HEK293 (cell line): ENCODE results near the gene CDK10.

ENCODE experiments used
- CTCF ChIA-PET: fragments of 350-600 bp; formaldehyde crosslinking; extraction: SDS; loops from one replicate; lab custom pipeline; 2021; ENCODE audit warnings: antibody characterized with exemption; lab: Yijun Ruan, JAX
- POLR2A ChIA-PET: fragments of 300-600 bp; formaldehyde crosslinking; extraction: SDS; loops from one replicate; lab custom pipeline; 2020; ENCODE audit warnings: antibody characterized with exemption, inconsistent platforms; lab: Yijun Ruan, JAX
- H3K27ac ChIP-seq: fragments of 200-500 bp; sonication (Bioruptor generic); 2 replicates; pipeline ENCODE4 v1.5.1; 2014; ENCODE audit warnings: low read depth, low read length, control low read depth, inconsistent platforms; ENCODE audit errors: extremely low read depth
- H3K36me3 ChIP-seq, 2 experiments: fragments of 200-500 bp in 1 of 2; sonication (Bioruptor generic) in 1 of 2; 1 replicate in 1 of 2; 2 replicates in 1 of 2; pipeline ENCODE4 v1.5.1; 2014 to 2017; ENCODE audit warnings: inconsistent platforms in 2 of 2, low read length in 2 of 2; ENCODE audit not compliant: control insufficient read depth in 2 of 2, insufficient read depth in 1 of 2
- H3K4me1 ChIP-seq: fragments of 200-500 bp; sonication (Bioruptor generic); 2 replicates; pipeline ENCODE4 v1.5.1; 2014; ENCODE audit warnings: mild to moderate bottlenecking, low read length, inconsistent platforms; ENCODE audit not compliant: control insufficient read depth, insufficient read depth
- H3K4me3 ChIP-seq: 2 replicates; pipeline ENCODE4 v1.5.1; 2011; ENCODE audit warnings: low read depth, mild to moderate bottlenecking, control low read depth, low read length, moderate library complexity
- H3K9me3 ChIP-seq: fragments of 200-500 bp; sonication (Bioruptor generic); 2 replicates; pipeline ENCODE4 v1.5.1; 2014; ENCODE audit warnings: low read depth, low read length, inconsistent platforms; ENCODE audit not compliant: control insufficient read depth, insufficient read depth
- EGR2 ChIP-seq: fragments of 450-650 bp; formaldehyde crosslinking; IDR thresholded peaks from 2 replicates; pipeline ENCODE4 v1.5.1; 2016; ENCODE audit warnings: low read depth, missing biosample characterization, missing genetic modification characterization
- KLF10 ChIP-seq: fragments of 450-650 bp; IDR thresholded peaks from 2 replicates; pipeline ENCODE4 v1.5.1; 2018; ENCODE audit warnings: missing biosample characterization, mild to moderate bottlenecking, missing genetic modification characterization
- KLF16 ChIP-seq: fragments of 450-650 bp; formaldehyde crosslinking; IDR thresholded peaks from 2 replicates; pipeline ENCODE4 v1.5.1; 2017; ENCODE audit warnings: missing biosample characterization, missing genetic modification characterization
- KLF9 ChIP-seq: fragments of 450-650 bp; formaldehyde crosslinking; IDR thresholded peaks from 2 replicates; pipeline ENCODE4 v1.5.1; 2016; ENCODE audit warnings: missing biosample characterization, missing genetic modification characterization, low read depth
- SP7 ChIP-seq: fragments of 450-650 bp; formaldehyde crosslinking; IDR thresholded peaks from 2 replicates; pipeline ENCODE4 v1.5.1; 2016; ENCODE audit warnings: missing biosample characterization, missing genetic modification characterization
- ZBTB20 ChIP-seq: fragments of 450-650 bp; formaldehyde crosslinking; IDR thresholded peaks from 2 replicates; pipeline ENCODE4 v1.5.1; 2016; ENCODE audit warnings: missing biosample characterization, missing genetic modification characterization
- ZBTB26 ChIP-seq: fragments of 450-650 bp; formaldehyde crosslinking; optimal IDR thresholded peaks from 2 replicates; pipeline ENCODE3; 2016; ENCODE audit warnings: missing biosample characterization, mild to moderate bottlenecking, missing genetic modification characterization
- ZBTB48 ChIP-seq: fragments of 450-650 bp; formaldehyde crosslinking; IDR thresholded peaks from 2 replicates; pipeline ENCODE4 v1.5.1; 2016; ENCODE audit warnings: missing biosample characterization, missing genetic modification characterization
- ZBTB6 ChIP-seq: fragments of 450-650 bp; formaldehyde crosslinking; IDR thresholded peaks from 2 replicates; pipeline ENCODE4 v1.5.1; 2017; ENCODE audit warnings: missing biosample characterization, missing genetic modification characterization
- ZFHX2 ChIP-seq: fragments of 450-650 bp; formaldehyde crosslinking; conservative IDR thresholded peaks from 2 replicates; pipeline ENCODE4 v1.5.1; 2016; ENCODE audit warnings: missing biosample characterization, missing genetic modification characterization
- ZNF133 ChIP-seq: fragments of 450-650 bp; formaldehyde crosslinking; IDR thresholded peaks from 2 replicates; pipeline ENCODE4 v1.5.1; 2016; ENCODE audit warnings: missing biosample characterization, missing genetic modification characterization
- ZNF223 ChIP-seq: fragments of 450-650 bp; formaldehyde crosslinking; IDR thresholded peaks from 2 replicates; pipeline ENCODE4 v1.5.1; 2016; ENCODE audit warnings: missing biosample characterization, missing genetic modification characterization
- ZNF600 ChIP-seq: fragments of 450-650 bp; formaldehyde crosslinking; IDR thresholded peaks from 2 replicates; pipeline ENCODE4 v1.5.1; 2016; ENCODE audit warnings: missing biosample characterization, missing genetic modification characterization
- ZNF624 ChIP-seq: fragments of 450-650 bp; formaldehyde crosslinking; IDR thresholded peaks from 2 replicates; pipeline ENCODE4 v1.5.1; 2017; ENCODE audit warnings: missing biosample characterization, missing genetic modification characterization
- ZNF654 ChIP-seq: fragments of 450-650 bp; formaldehyde crosslinking; IDR thresholded peaks from 2 replicates; pipeline ENCODE4 v1.5.1; 2016; ENCODE audit warnings: low read depth, missing biosample characterization, missing genetic modification characterization
- ZSCAN30 ChIP-seq: fragments of 450-650 bp; IDR thresholded peaks from 2 replicates; pipeline ENCODE4 v1.5.1; 2018; ENCODE audit warnings: missing biosample characterization, mild to moderate bottlenecking, missing genetic modification characterization, moderate library complexity
- TF ChIP-seq, protein P1 (sequence below): fragments of 450-650 bp; formaldehyde crosslinking; IDR thresholded peaks from 2 replicates; pipeline ENCODE4 v1.5.1; 2017; ENCODE audit warnings: missing biosample characterization, missing genetic modification characterization
- TF ChIP-seq, protein P2 (sequence below): fragments of 450-650 bp; formaldehyde crosslinking; IDR thresholded peaks from 2 replicates; pipeline ENCODE4 v1.5.1; 2017; ENCODE audit warnings: missing biosample characterization, missing genetic modification characterization
- TF ChIP-seq, protein P3 (sequence below): fragments of 450-650 bp; formaldehyde crosslinking; IDR thresholded peaks from 2 replicates; pipeline ENCODE4 v1.5.1; 2017; ENCODE audit warnings: missing biosample characterization, missing genetic modification characterization
- TF ChIP-seq, protein P4 (sequence below): fragments of 450-650 bp; formaldehyde crosslinking; IDR thresholded peaks from 2 replicates; pipeline ENCODE4 v1.5.1; 2016; ENCODE audit warnings: missing biosample characterization, missing genetic modification characterization, borderline replicate concordance
- TF ChIP-seq, protein P5 (sequence below): fragments of 450-650 bp; formaldehyde crosslinking; conservative IDR thresholded peaks from 2 replicates; pipeline ENCODE4 v1.5.1; 2016; ENCODE audit warnings: low read depth, missing biosample characterization, missing genetic modification characterization
- TF ChIP-seq, protein P6 (sequence below): fragments of 450-650 bp; formaldehyde crosslinking; IDR thresholded peaks from 2 replicates; pipeline ENCODE4 v1.5.1; 2016; ENCODE audit warnings: missing biosample characterization, missing genetic modification characterization

Gene CDK10, protein sequence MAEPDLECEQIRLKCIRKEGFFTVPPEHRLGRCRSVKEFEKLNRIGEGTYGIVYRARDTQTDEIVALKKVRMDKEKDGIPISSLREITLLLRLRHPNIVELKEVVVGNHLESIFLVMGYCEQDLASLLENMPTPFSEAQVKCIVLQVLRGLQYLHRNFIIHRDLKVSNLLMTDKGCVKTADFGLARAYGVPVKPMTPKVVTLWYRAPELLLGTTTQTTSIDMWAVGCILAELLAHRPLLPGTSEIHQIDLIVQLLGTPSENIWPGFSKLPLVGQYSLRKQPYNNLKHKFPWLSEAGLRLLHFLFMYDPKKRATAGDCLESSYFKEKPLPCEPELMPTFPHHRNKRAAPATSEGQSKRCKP

DNA sequence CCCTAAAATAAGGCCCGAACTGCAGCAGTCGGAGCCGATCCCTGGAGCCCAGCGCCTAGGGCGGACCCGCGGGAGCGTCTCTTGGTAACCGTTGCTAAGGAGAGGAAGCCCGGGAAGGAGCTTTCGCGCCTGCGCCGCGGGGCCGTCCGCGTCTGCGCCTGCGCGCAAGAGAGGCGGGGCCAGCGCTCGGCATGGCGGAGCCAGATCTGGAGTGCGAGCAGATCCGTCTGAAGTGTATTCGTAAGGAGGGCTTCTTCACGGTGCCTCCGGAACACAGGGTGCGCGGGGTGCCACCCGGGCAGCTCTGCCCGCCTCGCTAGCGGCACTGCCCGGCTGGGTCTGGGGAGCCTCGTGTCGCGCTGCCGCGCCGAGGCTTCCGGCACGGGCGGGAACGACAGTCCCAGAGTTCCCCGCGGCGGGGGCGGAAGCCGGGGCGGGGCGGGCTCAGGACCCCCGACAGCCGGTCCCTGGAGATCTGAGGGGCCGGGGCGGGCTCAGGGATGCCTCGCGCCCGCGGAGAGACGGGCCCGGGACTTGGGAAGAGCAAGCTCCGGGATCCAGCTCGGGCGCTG lies at the start of gene CDK10:
TSS of gene CDK10 (plus strand) at position 170 of the 572 bp plus-strand sequence. CDS start at position 192, 22 bp downstream.
- Histone ChIP-seq H3K36me3 (peaks cover 0 to 23% of the 10 kb centered on the region in 2 experiments; a peak in 1 of 3 replicates), H3K4me1 (no peaks in the 10 kb centered on the region), H3K27ac (peak within 1 kb of the TSS; percentile 79), H3K9me3 (no peaks in the 10 kb centered on the region), H3K4me3 (peak within 1 kb of the TSS; percentile 74)
- ChIA-PET CTCF (no interaction called here), POLR2A (interaction anchor here (0.5 to 1.4 kb wide), 13 partner anchors 8 to 541 kb away, joined by 3 to 10 read pairs (median 4); partner anchors contain the start of genes CHMP1A, SPATA2L and SPATA33)
- TF ChIP-seq, protein P1, sequence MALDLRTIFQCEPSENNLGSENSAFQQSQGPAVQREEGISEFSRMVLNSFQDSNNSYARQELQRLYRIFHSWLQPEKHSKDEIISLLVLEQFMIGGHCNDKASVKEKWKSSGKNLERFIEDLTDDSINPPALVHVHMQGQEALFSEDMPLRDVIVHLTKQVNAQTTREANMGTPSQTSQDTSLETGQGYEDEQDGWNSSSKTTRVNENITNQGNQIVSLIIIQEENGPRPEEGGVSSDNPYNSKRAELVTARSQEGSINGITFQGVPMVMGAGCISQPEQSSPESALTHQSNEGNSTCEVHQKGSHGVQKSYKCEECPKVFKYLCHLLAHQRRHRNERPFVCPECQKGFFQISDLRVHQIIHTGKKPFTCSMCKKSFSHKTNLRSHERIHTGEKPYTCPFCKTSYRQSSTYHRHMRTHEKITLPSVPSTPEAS (tag by site-specific recombination): no peak
- TF ChIP-seq, protein P2, sequence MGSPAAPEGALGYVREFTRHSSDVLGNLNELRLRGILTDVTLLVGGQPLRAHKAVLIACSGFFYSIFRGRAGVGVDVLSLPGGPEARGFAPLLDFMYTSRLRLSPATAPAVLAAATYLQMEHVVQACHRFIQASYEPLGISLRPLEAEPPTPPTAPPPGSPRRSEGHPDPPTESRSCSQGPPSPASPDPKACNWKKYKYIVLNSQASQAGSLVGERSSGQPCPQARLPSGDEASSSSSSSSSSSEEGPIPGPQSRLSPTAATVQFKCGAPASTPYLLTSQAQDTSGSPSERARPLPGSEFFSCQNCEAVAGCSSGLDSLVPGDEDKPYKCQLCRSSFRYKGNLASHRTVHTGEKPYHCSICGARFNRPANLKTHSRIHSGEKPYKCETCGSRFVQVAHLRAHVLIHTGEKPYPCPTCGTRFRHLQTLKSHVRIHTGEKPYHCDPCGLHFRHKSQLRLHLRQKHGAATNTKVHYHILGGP (tag by site-specific recombination): no peak
- TF ChIP-seq KLF16 (tag by site-specific recombination) (0 out of 2 replicates have a peak, but pooled peaks have one; percentile 36), ZNF600 (tag by site-specific recombination) (peak; percentile 75), ZFHX2 (tag by site-specific recombination) (peak; percentile 47), EGR2 (peak; percentile 43), ZBTB6 (tag by site-specific recombination) (0 out of 2 replicates have a peak, but pooled peaks have one; percentile 24), ZNF133 (tag by site-specific recombination) (no peak), ZNF223 (tag by site-specific recombination) (no peak), KLF10 (tag by site-specific recombination) (0 out of 2 replicates have a peak, but pooled peaks have one; percentile 28), KLF9 (tag by site-specific recombination) (peak; percentile 67), ZBTB20 (tag by site-specific recombination) (peak; percentile 79), ZBTB26 (tag by site-specific recombination) (peak; percentile 75), ZBTB48 (tag by site-specific recombination) (peak; percentile 70; the same call in 1 of the 2 replicates), ZSCAN30 (tag by site-specific recombination) (peak; percentile 51; the same call in 1 of the 2 replicates), ZNF624 (tag by site-specific recombination) (no peak), SP7 (tag by site-specific recombination) (0 out of 2 replicates have a peak, but pooled peaks have one; percentile 31), ZNF654 (tag by site-specific recombination) (no peak)
- TF ChIP-seq, protein P3, sequence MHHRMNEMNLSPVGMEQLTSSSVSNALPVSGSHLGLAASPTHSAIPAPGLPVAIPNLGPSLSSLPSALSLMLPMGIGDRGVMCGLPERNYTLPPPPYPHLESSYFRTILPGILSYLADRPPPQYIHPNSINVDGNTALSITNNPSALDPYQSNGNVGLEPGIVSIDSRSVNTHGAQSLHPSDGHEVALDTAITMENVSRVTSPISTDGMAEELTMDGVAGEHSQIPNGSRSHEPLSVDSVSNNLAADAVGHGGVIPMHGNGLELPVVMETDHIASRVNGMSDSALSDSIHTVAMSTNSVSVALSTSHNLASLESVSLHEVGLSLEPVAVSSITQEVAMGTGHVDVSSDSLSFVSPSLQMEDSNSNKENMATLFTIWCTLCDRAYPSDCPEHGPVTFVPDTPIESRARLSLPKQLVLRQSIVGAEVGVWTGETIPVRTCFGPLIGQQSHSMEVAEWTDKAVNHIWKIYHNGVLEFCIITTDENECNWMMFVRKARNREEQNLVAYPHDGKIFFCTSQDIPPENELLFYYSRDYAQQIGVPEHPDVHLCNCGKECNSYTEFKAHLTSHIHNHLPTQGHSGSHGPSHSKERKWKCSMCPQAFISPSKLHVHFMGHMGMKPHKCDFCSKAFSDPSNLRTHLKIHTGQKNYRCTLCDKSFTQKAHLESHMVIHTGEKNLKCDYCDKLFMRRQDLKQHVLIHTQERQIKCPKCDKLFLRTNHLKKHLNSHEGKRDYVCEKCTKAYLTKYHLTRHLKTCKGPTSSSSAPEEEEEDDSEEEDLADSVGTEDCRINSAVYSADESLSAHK (tag by site-specific recombination): no peak
- TF ChIP-seq, protein P4, sequence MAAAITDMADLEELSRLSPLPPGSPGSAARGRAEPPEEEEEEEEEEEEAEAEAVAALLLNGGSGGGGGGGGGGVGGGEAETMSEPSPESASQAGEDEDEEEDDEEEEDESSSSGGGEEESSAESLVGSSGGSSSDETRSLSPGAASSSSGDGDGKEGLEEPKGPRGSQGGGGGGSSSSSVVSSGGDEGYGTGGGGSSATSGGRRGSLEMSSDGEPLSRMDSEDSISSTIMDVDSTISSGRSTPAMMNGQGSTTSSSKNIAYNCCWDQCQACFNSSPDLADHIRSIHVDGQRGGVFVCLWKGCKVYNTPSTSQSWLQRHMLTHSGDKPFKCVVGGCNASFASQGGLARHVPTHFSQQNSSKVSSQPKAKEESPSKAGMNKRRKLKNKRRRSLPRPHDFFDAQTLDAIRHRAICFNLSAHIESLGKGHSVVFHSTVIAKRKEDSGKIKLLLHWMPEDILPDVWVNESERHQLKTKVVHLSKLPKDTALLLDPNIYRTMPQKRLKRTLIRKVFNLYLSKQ: no peak
- TF ChIP-seq, protein P5, sequence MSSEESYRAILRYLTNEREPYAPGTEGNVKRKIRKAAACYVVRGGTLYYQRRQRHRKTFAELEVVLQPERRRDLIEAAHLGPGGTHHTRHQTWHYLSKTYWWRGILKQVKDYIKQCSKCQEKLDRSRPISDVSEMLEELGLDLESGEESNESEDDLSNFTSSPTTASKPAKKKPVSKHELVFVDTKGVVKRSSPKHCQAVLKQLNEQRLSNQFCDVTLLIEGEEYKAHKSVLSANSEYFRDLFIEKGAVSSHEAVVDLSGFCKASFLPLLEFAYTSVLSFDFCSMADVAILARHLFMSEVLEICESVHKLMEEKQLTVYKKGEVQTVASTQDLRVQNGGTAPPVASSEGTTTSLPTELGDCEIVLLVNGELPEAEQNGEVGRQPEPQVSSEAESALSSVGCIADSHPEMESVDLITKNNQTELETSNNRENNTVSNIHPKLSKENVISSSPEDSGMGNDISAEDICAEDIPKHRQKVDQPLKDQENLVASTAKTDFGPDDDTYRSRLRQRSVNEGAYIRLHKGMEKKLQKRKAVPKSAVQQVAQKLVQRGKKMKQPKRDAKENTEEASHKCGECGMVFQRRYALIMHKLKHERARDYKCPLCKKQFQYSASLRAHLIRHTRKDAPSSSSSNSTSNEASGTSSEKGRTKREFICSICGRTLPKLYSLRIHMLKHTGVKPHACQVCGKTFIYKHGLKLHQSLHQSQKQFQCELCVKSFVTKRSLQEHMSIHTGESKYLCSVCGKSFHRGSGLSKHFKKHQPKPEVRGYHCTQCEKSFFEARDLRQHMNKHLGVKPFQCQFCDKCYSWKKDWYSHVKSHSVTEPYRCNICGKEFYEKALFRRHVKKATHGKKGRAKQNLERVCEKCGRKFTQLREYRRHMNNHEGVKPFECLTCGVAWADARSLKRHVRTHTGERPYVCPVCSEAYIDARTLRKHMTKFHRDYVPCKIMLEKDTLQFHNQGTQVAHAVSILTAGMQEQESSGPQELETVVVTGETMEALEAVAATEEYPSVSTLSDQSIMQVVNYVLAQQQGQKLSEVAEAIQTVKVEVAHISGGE: peak; percentile 47
- TF ChIP-seq, protein P6, sequence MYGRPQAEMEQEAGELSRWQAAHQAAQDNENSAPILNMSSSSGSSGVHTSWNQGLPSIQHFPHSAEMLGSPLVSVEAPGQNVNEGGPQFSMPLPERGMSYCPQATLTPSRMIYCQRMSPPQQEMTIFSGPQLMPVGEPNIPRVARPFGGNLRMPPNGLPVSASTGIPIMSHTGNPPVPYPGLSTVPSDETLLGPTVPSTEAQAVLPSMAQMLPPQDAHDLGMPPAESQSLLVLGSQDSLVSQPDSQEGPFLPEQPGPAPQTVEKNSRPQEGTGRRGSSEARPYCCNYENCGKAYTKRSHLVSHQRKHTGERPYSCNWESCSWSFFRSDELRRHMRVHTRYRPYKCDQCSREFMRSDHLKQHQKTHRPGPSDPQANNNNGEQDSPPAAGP (tag by site-specific recombination): 0 out of 2 replicates have a peak, but pooled peaks have one; percentile 36
